Astrocyte of the spinal cord (primary cell): ENCODE results near the gene MTMR12.
"Not testable (repeated sequence)": the region's sequence is repeated elsewhere in the genome, so short reads cannot be mapped to it uniquely, and the experiment has no call there.

ENCODE experiments used
- DNase-seq: peaks from one replicate; pipeline ENCODE4 v3.0.0; 2011; ENCODE audit warnings: low read depth, low spot score
- H3K4me3 ChIP-seq: 2 replicates; pipeline ENCODE4 v1.5.1; 2011; ENCODE audit warnings: low read depth, mild to moderate bottlenecking, low read length, moderate library complexity
- in situ Hi-C: cut with HindIII; loops from 2 replicates; pipeline ENCODE4 v1.10.0; 2017; ENCODE audit warnings: low sequenced_read_pairs
- TF ChIP-seq, protein P1 (sequence below): IDR thresholded peaks from 2 replicates; pipeline ENCODE4 v1.5.1; 2012; ENCODE audit warnings: low read depth, mild to moderate bottlenecking, low read length, inconsistent platforms

MTMR12 gene

DNA sequence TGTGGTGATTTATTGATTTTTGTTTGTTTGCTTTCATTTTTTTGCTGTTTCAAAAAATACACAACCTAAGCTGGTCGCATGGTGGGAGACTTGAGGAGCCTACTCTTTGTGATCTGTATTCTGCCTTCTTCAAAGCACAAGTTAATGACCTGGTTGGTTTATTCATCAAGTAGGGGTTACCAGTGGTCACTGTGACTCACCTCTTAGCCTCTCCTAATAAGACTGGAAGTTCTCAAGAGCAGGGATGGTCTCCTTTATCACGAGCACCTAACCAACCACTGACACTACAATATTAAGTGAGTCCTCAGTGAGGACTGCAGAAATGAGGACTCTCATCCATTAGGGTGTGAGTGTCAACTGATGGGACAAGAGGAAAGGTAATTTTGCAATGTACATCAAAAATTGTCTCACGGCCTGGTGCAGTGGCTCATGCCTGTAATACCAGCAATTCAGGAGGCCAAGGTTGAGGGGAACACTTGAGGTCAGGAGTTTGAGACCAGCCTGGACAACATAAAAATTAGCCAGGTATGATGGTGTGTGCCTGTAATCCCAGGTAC lies 13.6 kb upstream of the MTMR12 start:
- no peak overlapping the region for H3K4me3 ChIP-seq
- DNase-seq, result peak; percentile 25
- TF ChIP-seq, protein P1, sequence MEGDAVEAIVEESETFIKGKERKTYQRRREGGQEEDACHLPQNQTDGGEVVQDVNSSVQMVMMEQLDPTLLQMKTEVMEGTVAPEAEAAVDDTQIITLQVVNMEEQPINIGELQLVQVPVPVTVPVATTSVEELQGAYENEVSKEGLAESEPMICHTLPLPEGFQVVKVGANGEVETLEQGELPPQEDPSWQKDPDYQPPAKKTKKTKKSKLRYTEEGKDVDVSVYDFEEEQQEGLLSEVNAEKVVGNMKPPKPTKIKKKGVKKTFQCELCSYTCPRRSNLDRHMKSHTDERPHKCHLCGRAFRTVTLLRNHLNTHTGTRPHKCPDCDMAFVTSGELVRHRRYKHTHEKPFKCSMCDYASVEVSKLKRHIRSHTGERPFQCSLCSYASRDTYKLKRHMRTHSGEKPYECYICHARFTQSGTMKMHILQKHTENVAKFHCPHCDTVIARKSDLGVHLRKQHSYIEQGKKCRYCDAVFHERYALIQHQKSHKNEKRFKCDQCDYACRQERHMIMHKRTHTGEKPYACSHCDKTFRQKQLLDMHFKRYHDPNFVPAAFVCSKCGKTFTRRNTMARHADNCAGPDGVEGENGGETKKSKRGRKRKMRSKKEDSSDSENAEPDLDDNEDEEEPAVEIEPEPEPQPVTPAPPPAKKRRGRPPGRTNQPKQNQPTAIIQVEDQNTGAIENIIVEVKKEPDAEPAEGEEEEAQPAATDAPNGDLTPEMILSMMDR, result no peak
- in situ Hi-C loops, result no loop called here

DNA sequence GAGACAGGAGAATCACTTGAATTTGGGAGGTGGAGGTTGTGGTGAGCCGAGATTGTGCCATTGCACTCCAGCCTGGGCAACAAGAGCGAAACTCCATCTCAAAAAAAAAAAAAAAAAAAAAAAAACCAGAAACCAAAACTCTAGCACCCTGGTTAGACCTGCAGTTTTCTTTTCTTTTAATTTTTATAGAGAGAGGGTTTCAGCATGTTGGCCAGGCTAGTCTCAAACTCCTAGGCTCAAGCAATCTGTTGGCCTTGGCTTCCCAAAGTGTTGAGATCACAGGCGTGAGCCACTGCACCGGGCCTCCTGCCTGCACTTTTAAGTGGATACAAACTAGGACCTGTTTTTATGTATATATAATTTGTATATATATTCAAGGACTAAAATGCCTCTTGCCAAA lies 12.9 kb upstream of the MTMR12 start:
- H3K4me3 ChIP-seq, result no peak overlapping the region
- in situ Hi-C loops, result no loop called here
- no peak for DNase-seq
- TF ChIP-seq, protein P1, result no peak

GRCh38 chr5:32325062-32325461 lies 12.3 kb upstream of the MTMR12 start:
- peak; percentile 12 for DNase-seq
- TF ChIP-seq, protein P1, result no peak
- in situ Hi-C loops, result no loop called here
- no peak overlapping the region for H3K4me3 ChIP-seq

DNA sequence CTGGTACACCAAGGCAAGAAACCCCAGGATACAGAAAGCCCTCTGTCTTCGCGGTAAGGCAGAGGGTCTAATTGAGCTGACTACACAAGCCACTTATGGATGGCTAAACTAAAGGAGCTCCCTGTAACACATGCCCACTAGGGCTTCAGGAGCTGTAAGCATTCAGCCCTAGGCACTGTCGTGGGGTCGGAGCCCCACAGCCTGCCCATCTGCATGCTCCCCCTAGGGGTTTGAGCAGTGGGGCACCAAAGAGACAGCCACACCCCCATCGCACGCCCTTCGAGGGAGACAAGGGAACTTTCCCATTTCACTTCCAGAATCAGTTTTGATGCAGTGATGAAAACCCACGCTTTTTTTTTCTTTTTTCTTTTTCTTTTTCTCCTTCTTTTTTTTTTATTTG lies 11.0 kb upstream of the MTMR12 start:
- DNase-seq, result no peak
- TF ChIP-seq, protein P1, result no peak
- H3K4me3 ChIP-seq, result no peak overlapping the region
- in situ Hi-C loops, result no loop called here

DNA sequence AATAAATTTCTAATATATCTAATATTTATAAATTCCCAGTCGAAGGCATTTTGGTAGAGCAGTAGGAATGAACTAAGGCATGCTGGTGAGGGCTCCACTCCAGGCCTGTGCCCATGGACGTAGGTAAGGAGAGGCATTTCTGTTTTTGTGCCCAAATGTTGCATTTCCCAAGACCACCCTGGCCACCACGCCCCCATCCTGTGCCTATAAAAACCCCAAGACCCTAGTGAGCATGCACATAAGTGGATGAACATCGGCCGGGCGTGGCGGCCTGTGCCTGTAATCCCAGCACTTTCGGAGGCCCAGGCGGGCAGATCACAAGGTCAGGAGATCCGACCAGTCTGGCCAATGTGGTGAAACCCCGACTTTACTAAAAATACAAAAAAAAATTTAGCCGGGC lies 10.1 kb upstream of the MTMR12 start:
- in situ Hi-C loops, result no loop called here

GRCh38 chr5:32321787-32322186 lies 9.0 kb upstream of the MTMR12 start:
- DNase-seq, in situ Hi-C loops, H3K4me3 ChIP-seq: not testable (repeated sequence)

More for the DNA sequence above, 10.1 kb upstream of the MTMR12 start:
- H3K4me3 ChIP-seq, result no peak overlapping the region
- TF ChIP-seq, protein P1, result no peak
- no peak for DNase-seq

DNA sequence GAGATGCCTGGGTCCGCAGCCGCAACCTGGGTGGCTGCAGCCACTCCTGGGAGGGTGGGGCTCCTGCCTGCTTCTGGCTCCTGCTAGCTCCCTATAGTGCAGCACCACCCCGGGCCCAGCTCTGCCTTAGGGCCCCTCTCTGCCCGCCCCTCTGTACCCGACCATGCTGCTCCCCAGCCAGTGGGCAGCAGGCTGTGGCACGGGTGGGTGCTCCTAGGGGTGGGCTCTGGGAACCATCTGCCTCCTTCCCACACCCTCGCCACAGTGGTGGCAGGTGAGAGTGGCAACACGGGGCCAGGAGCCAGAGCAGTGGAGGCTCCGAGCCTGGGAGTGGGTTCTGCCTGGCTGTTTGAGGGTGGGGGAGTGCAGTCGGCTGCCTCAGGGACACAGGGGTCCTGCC lies 7.8 kb upstream of the MTMR12 start:
- TF ChIP-seq, protein P1, result no peak
- in situ Hi-C loops, result no loop called here
- DNase-seq, result no peak
- H3K4me3 ChIP-seq, result no peak overlapping the region
